MCF 10A (cell line): ENCODE results near the gene C6orf47. TPM values are rescaled to one million over a fixed set of nuclear protein-coding genes. Genes with fewer than 3 reads are reported as not detected.

Experiments
- BruUV-seq: library from RNA; stranded (reverse); fragments of 400-500 nt; replicated peaks from 2 replicates; lab custom pipeline; 2021; lab: Mats Ljungman, UMichigan
- CTCF ChIA-PET: fragments of 300-600 bp; sonication (Branson Sonifier 250); formaldehyde crosslinking; extraction: SDS; loops from one replicate; lab custom pipeline; 2021; ENCODE audit warnings: antibody characterized with exemption, inconsistent platforms; lab: Yijun Ruan, JAX
- POLR2A ChIA-PET: fragments of 300-600, 350-650 bp; sonication (Branson Sonifier 250); formaldehyde crosslinking; extraction: SDS; loops from one replicate; lab custom pipeline; 2020; ENCODE audit warnings: antibody characterized with exemption, inconsistent platforms; lab: Yijun Ruan, JAX
- DNase-seq: peaks from one replicate; pipeline ENCODE4 v3.0.0-alpha.2; 2018; ENCODE audit not compliant: unreplicated experiment
- H3K27ac Mint-ChIP-seq: one replicate; pipeline ENCODE4 v1.8.0; 2022; ENCODE audit warnings: mild to moderate bottlenecking, low read depth, mixed read lengths; ENCODE audit not compliant: unreplicated experiment
- H3K27me3 Mint-ChIP-seq: one replicate; pipeline ENCODE4 v1.8.0; 2022; ENCODE audit warnings: mixed read lengths; ENCODE audit not compliant: insufficient read depth, unreplicated experiment
- H3K36me3 Mint-ChIP-seq: one replicate; pipeline ENCODE4 v1.8.0; 2022; ENCODE audit warnings: mild to moderate bottlenecking, moderate library complexity, mixed read lengths; ENCODE audit not compliant: insufficient read depth, unreplicated experiment
- H3K4me1 Mint-ChIP-seq: one replicate; pipeline ENCODE4 v1.8.0; 2022; ENCODE audit warnings: mixed read lengths; ENCODE audit not compliant: insufficient read depth, unreplicated experiment
- H3K4me3 Mint-ChIP-seq: one replicate; pipeline ENCODE4 v1.8.0; 2022; ENCODE audit warnings: mild to moderate bottlenecking, moderate library complexity, mixed read lengths; ENCODE audit not compliant: unreplicated experiment
- H3K9me3 Mint-ChIP-seq: one replicate; pipeline ENCODE4 v1.8.0; 2022; ENCODE audit warnings: mixed read lengths; ENCODE audit not compliant: unreplicated experiment
- CTCF ChIP-seq: fragments of 200-600 bp; IDR thresholded peaks from one replicate; pipeline ENCODE4 v1.8.0; 2022; ENCODE audit warnings: antibody characterized with exemption, mild to moderate bottlenecking; ENCODE audit not compliant: unreplicated experiment
- intact Hi-C: fragments of 100-400 bp; cut with micrococcal nuclease; formaldehyde crosslinking; loops from 2 replicates; pipeline ENCODE4 v1.14.1; 2022
- total RNA-seq: library from RNA; stranded (reverse); gene quantifications from 2 replicates; pipeline ENCODE4 v1.2.3, GENCODE V29; 2022

Gene C6orf47
- total RNA-seq, 1 experiment from 2014 or later: 15.5 TPM

DNA sequence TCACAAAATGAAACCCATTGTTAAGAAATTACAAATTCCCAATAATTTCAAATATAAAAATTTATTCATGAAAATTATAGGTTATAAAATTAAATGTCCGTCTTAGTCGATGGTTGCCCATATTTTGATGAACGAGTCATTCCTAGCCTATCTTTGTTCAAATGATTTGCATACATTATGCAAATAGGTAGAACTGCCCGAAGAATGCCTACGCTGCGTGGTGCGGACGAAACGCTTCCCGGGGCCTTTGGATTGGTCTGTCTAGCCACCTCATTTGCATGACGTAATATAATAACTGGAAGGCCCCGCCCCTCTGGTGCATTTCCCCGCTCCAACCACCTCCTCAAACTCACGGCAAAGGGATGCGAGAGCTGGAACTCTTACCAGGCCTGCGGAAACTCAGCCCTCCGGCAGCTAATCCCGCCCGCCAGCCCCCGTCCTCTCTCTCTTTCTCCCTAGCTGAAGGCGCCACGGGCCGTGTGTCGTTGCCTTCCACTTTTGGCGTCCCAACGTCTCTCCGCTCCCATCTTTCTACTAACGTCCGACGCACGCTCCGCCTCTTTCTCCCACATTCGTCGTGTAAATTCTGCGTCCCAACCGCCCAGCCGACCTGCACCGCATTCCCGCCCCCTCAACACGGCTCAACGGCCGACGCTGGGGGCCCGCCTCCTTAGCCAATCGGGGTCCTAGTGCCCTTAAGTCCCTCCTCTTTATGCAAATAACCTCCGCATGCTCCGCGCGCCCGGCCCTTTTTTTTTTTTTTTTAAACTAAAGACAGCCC lies 40.6 kb downstream of the C6orf47 start:
- TSS peak; percentile 95 for BruUV-seq
- H3K27ac Mint-ChIP-seq: peak overlapping the region; percentile 89
- no peaks in the 10 kb centered on the region for H3K9me3 Mint-ChIP-seq
- intact Hi-C loops: loop anchor here (1.0 to 5.0 kb wide), 2 partner anchors 42 to 78 kb away; partner anchors contain the start of genes C6orf47, DDX39B and GPANK1
- peak; percentile 99 for DNase-seq
- ChIA-PET POLR2A (interaction anchor here (0.7 to 8.0 kb wide), 6 partner anchors 19 to 123 kb away, joined by 3 to 117 read pairs (median 37); partner anchors contain the start of genes ATP6V1G2, BAG6, CSNK2B and DDX39B), CTCF (interaction anchor here (0.6 to 0.9 kb wide), 2 partner anchors 13 to 23 kb away, joined by 3 to 4 read pairs; no protein-coding TSS in a partner anchor)
- no peaks in the 10 kb centered on the region for H3K27me3 Mint-ChIP-seq
- H3K4me3 Mint-ChIP-seq: peak overlapping the region; percentile 76
- no peak for TF ChIP-seq CTCF
- peaks cover 37% of the 10 kb centered on the region for H3K36me3 Mint-ChIP-seq
- peaks cover 17% of the 10 kb centered on the region for H3K4me1 Mint-ChIP-seq

DNA sequence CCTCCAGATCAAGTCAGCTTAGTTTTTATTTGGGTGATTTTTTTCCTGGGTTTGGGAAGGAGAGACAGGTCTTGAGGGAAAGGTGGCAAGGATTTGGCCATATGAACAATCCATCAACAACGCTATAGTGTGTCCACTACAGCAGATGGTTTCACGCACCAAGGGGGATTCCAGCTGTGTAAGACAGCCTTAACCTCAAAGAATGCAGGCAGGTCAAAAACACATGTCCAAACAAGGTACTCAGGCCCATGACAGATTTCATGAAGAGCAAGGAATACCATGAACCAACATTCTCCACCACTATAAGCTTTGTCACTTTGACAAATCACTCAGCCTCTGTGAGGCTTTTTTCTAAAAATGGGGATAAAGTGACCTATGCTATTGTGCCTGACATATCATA lies 43.6 kb downstream of the C6orf47 start:
- Mint-ChIP-seq H3K9me3 (no peaks in the 10 kb centered on the region), H3K4me1 (peaks cover 7% of the 10 kb centered on the region), H3K36me3 (peaks cover 7% of the 10 kb centered on the region), H3K27me3 (no peaks in the 10 kb centered on the region), H3K4me3 (no peak overlapping the region), H3K27ac (no peak overlapping the region)
- no TSS peak for BruUV-seq
- ChIA-PET CTCF (interaction anchor here (0.5 to 1.0 kb wide), 4 partner anchors 15 to 895 kb away, joined by 3 to 5 read pairs (median 3); no protein-coding TSS in a partner anchor), POLR2A (no interaction called here)
- intact Hi-C loops: no loop called here
- no peak for DNase-seq
- TF ChIP-seq CTCF: no peak

- no peak for TF ChIP-seq CTCF
- no peaks in the 10 kb centered on the region for H3K36me3 Mint-ChIP-seq
- no TSS peak for BruUV-seq
- no peak overlapping the region for H3K27ac Mint-ChIP-seq
- CTCF ChIA-PET: interaction anchor here (1.4 kb wide), 1 partner anchor 17 kb away, joined by 6 read pairs; no protein-coding TSS in a partner anchor
- DNase-seq: no peak
- intact Hi-C loops: no loop called here
- POLR2A ChIA-PET: interaction anchor here (0.7 kb wide), 1 partner anchor 495 kb away, joined by 3 read pairs; no protein-coding TSS in a partner anchor
- H3K4me1 Mint-ChIP-seq: no peaks in the 10 kb centered on the region
- H3K4me3 Mint-ChIP-seq: no peak overlapping the region
- no peaks in the 10 kb centered on the region for H3K27me3 Mint-ChIP-seq
- H3K9me3 Mint-ChIP-seq: no peaks in the 10 kb centered on the region
Observed at GRCh38 chr6:31615748-31616147, 44.8 kb downstream of the C6orf47 start.
